Neural progenitor cell (in vitro differentiated cells): ENCODE measurements around the gene OR51B6. TPM values are rescaled to one million over a fixed set of nuclear protein-coding genes. Genes with fewer than 3 reads are reported as not detected.
"Not testable (repeated sequence)": the region's sequence is repeated elsewhere in the genome, so short reads cannot be mapped to it uniquely, and the experiment has no call there.

Source experiments
- DNase-seq: peaks from one replicate; pipeline ENCODE4 v3.0.0-alpha.2; 2016; ENCODE audit warnings: low spot score
- H2AFZ ChIP-seq: fragments of 200-600 bp; sonication (generic); replicated peaks from 2 replicates; pipeline ENCODE4 v1.6.1; 2016; ENCODE audit warnings: antibody characterized with exemption
- H3F3A ChIP-seq: fragments of 200-600 bp; sonication (generic); 2 replicates; pipeline ENCODE4 v1.6.1; 2016; ENCODE audit warnings: antibody characterized with exemption, low read depth
- H3K27ac ChIP-seq: fragments of 200-600 bp; sonication (generic); 2 replicates; pipeline ENCODE4 v1.5.1; 2016; ENCODE audit warnings: mild to moderate bottlenecking
- H3K27me3 ChIP-seq: fragments of 200-600 bp; sonication (generic); 2 replicates; pipeline ENCODE4 v1.6.1; 2016; ENCODE audit warnings: mild to moderate bottlenecking, moderate library complexity
- H3K36me3 ChIP-seq: fragments of 200-600 bp; sonication (generic); 2 replicates; pipeline ENCODE4 v1.5.1; 2016
- H3K4me1 ChIP-seq: fragments of 200-600 bp; sonication (generic); 2 replicates; pipeline ENCODE4 v1.6.1; 2016; ENCODE audit warnings: mixed run types
- H3K4me2 ChIP-seq: fragments of 200-600 bp; sonication (generic); 2 replicates; pipeline ENCODE4 v1.6.1; 2016
- H3K4me3 ChIP-seq: fragments of 200-600 bp; sonication (generic); 2 replicates; pipeline ENCODE4 v1.5.1; 2016
- H3K79me2 ChIP-seq: fragments of 200-600 bp; sonication (generic); 2 replicates; pipeline ENCODE4 v1.6.1; 2016; ENCODE audit warnings: low read depth
- H3K9ac ChIP-seq: fragments of 200-600 bp; sonication (generic); 2 replicates; pipeline ENCODE4 v1.6.1; 2016
- H3K9me3 ChIP-seq: fragments of 200-600 bp; sonication (generic); 2 replicates; pipeline ENCODE4 v1.5.1; 2016; ENCODE audit warnings: low read depth
- H4K20me1 ChIP-seq: fragments of 200-600 bp; sonication (generic); 2 replicates; pipeline ENCODE4 v1.6.1; 2016; ENCODE audit warnings: low read depth
- H3K27ac Mint-ChIP-seq: 3 replicates; pipeline ENCODE4 v1.8.0; 2021; ENCODE audit warnings: mixed read lengths
- H3K27me3 Mint-ChIP-seq: 2 replicates; pipeline ENCODE4 v1.8.0; 2022; ENCODE audit warnings: low read depth, mild to moderate bottlenecking, inconsistent platforms, moderate library complexity, mixed read lengths; ENCODE audit not compliant: insufficient read depth
- H3K36me3 Mint-ChIP-seq: 3 replicates; pipeline ENCODE4 v1.8.0; 2021; ENCODE audit warnings: mixed read lengths
- H3K4me1 Mint-ChIP-seq: 3 replicates; pipeline ENCODE4 v1.8.0; 2021; ENCODE audit warnings: mixed read lengths
- H3K4me3 Mint-ChIP-seq: 3 replicates; pipeline ENCODE4 v1.8.0; 2021; ENCODE audit warnings: mild to moderate bottlenecking, moderate library complexity, mixed read lengths
- H3K9me3 Mint-ChIP-seq: 3 replicates; pipeline ENCODE4 v1.8.0; 2020; ENCODE audit warnings: mixed read lengths
- CTCF ChIP-seq: fragments of 200-600 bp; sonication (generic); IDR thresholded peaks from 2 replicates; pipeline ENCODE4 v1.5.1; 2017; ENCODE audit warnings: antibody characterized with exemption, mild to moderate bottlenecking
- EZH2 ChIP-seq: fragments of 200-600 bp; sonication (generic); IDR thresholded peaks from 2 replicates; pipeline ENCODE4 v1.6.1; 2017; ENCODE audit warnings: antibody characterized with exemption, mild to moderate bottlenecking, moderate library complexity
- EZH2phosphoT487 ChIP-seq: fragments of 200-600 bp; sonication (generic); IDR thresholded peaks from 2 replicates; pipeline ENCODE4 v1.6.1; 2017; ENCODE audit warnings: antibody characterized with exemption
- total RNA-seq: library from RNA; depleted of rRNA; stranded (reverse); fragments of >200 nt; gene quantifications from 2 replicates; pipeline ENCODE4 v1.2.3, GENCODE V29; 2015; ENCODE audit warnings: low replicate concordance

OR51B6 gene
- total RNA-seq, 1 donor from 2014 or later, result not detected

GRCh38 chr11:5336331-5336730 is 15.0 kb upstream of the OR51B6 start:
- Histone ChIP-seq H3K9me3 (no peaks in the 10 kb centered on the region), H4K20me1 (no peaks in the 10 kb centered on the region), H3K4me2 (no peak overlapping the region), H3F3A (no peaks in the 10 kb centered on the region), H2AFZ (no peak overlapping the region), H3K36me3 (no peaks in the 10 kb centered on the region), H3K4me3 (no peak overlapping the region), H3K79me2 (no peaks in the 10 kb centered on the region), H3K9ac (no peak overlapping the region), H3K4me1 (peaks cover 4% of the 10 kb centered on the region), H3K27me3 (no peaks in the 10 kb centered on the region), H3K27ac (no peak overlapping the region)
- Mint-ChIP-seq H3K36me3 (no peaks in the 10 kb centered on the region), H3K27ac (no peak overlapping the region), H3K27me3 (peaks cover 2% of the 10 kb centered on the region), H3K4me3 (no peak overlapping the region), H3K9me3 (no peaks in the 10 kb centered on the region), H3K4me1 (no peaks in the 10 kb centered on the region)
- no peak for DNase-seq
- TF ChIP-seq CTCF, result no peak
- no peak for TF ChIP-seq EZH2phosphoT487
- no peak for TF ChIP-seq EZH2

- H3K9me3 ChIP-seq, H3K27me3 Mint-ChIP-seq, H3F3A ChIP-seq, H3K27ac Mint-ChIP-seq, H3K36me3 Mint-ChIP-seq, H3K9ac ChIP-seq, H4K20me1 ChIP-seq, H3K4me1 ChIP-seq, H3K9me3 Mint-ChIP-seq, DNase-seq, H3K79me2 ChIP-seq, H3K27ac ChIP-seq, H2AFZ ChIP-seq, H3K4me1 Mint-ChIP-seq, H3K4me3 Mint-ChIP-seq, H3K4me2 ChIP-seq, H3K4me3 ChIP-seq, H3K36me3 ChIP-seq, H3K27me3 ChIP-seq: not testable (repeated sequence)
These were observed 14.1 kb upstream of the OR51B6 start for GRCh38 chr11:5337253-5337652.

GRCh38 chr11:5339771-5340322 is 11.5 kb upstream of the OR51B6 start:
- no peak overlapping the region for H3K4me3 Mint-ChIP-seq
- no peak overlapping the region for H2AFZ ChIP-seq
- H4K20me1 ChIP-seq, result no peaks in the 10 kb centered on the region
- H3K36me3 ChIP-seq, result no peaks in the 10 kb centered on the region
- peaks cover 2% of the 10 kb centered on the region for H3K27me3 Mint-ChIP-seq
- H3K4me1 Mint-ChIP-seq, result no peaks in the 10 kb centered on the region
- no peaks in the 10 kb centered on the region for H3K9me3 ChIP-seq
- H3K9ac ChIP-seq, result no peak overlapping the region
- H3K79me2 ChIP-seq, result no peaks in the 10 kb centered on the region
- no peak overlapping the region for H3K27ac ChIP-seq
- no peak overlapping the region for H3K4me2 ChIP-seq
- no peak overlapping the region for H3K27ac Mint-ChIP-seq
- H3F3A ChIP-seq, result no peaks in the 10 kb centered on the region
- TF ChIP-seq EZH2, result no peak
- TF ChIP-seq EZH2phosphoT487, result no peak
- no peak for TF ChIP-seq CTCF
- no peak overlapping the region for H3K4me3 ChIP-seq
- no peaks in the 10 kb centered on the region for H3K27me3 ChIP-seq
- no peak for DNase-seq
- no peaks in the 10 kb centered on the region for H3K4me1 ChIP-seq
- no peaks in the 10 kb centered on the region for H3K9me3 Mint-ChIP-seq
- H3K36me3 Mint-ChIP-seq, result no peaks in the 10 kb centered on the region

- Mint-ChIP-seq H3K27me3 (no peaks in the 10 kb centered on the region), H3K4me3 (no peak within 1 kb of the TSS), H3K9me3 (no peaks in the 10 kb centered on the region), H3K27ac (no peak within 1 kb of the TSS), H3K4me1 (peaks cover 3% of the 10 kb centered on the region), H3K36me3 (no peaks in the 10 kb centered on the region)
- Histone ChIP-seq H4K20me1 (no peaks in the 10 kb centered on the region), H3K4me1 (no peaks in the 10 kb centered on the region), H3K27me3 (no peaks in the 10 kb centered on the region), H3K9me3 (no peaks in the 10 kb centered on the region), H3K79me2 (no peaks in the 10 kb centered on the region), H3K27ac (no peak within 1 kb of the TSS), H3K36me3 (no peaks in the 10 kb centered on the region), H3K9ac (no peak within 1 kb of the TSS), H3K4me3 (no peak within 1 kb of the TSS), H3K4me2 (no peak within 1 kb of the TSS), H3F3A (no peaks in the 10 kb centered on the region), H2AFZ (no peak within 1 kb of the TSS)
- TF ChIP-seq EZH2 (no peak), CTCF (no peak), EZH2phosphoT487 (no peak)
- DNase-seq, result no peak
These were observed 7.6 kb upstream of the OR51B6 start, which contains the start of gene OR51B5 for GRCh38 chr11:5343474-5344335. Gene OR51B5, minus strand, starts transcription at chr11:5343524. Its CDS starts 0 bp downstream, at chr11:5343524.
